ENCODE measurements around the gene OTOGL. TPM values are rescaled to one million over a fixed set of nuclear protein-coding genes. Genes with fewer than 3 reads are reported as not detected.

OTOGL gene
- polyA plus RNA-seq, 1 of the 3 experiments (the other 2 are of a cell fraction): 0.61 TPM

DNA sequence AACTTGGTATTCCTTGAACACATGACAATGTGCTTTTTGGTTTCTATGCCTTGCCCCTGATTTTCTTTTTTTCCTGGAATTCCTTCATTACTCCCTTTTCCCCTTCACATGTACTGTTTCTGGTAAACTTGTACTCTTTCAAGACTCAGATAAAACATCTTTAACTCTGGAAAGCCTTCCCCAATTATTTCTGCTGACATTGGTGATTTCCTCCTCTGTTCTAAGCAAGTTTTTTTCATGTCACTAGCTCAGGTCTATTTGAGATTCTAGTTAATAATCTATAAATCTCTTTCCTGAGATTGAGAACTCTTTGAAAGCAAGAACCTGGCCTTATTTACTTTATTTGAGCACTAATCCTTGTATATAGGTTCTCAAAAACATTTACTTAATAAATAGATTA lies 320.7 kb downstream of the OTOGL start:
- Histone ChIP-seq H2AFZ (ENCODE audit: low read depth) (no peak overlapping the region), H3K79me2 (ENCODE audit: insufficient read depth) (no peaks in the 10 kb centered on the region), H3K4me1 (ENCODE audit: control insufficient read depth in 1 of 2, insufficient read depth in 2 of 2, low read depth in 1 of 2, low read length in 1 of 2) (no peaks in the 10 kb centered on the region), H3K4me2 (no peak overlapping the region), H3K27me3 (ENCODE audit: insufficient read depth) (peaks cover 9% of the 10 kb centered on the region; the same call in 1 of the 2 replicates), H3K4me3 (ENCODE audit: low read depth in 2 of 2, low read length in 1 of 2) (no peak overlapping the region), H3K9me2 (no peaks in the 10 kb centered on the region), H3K9me3 (0 out of 2 replicates have a peak, but pooled peaks cover 4% of the 10 kb centered on the region), H3K9ac (no peak overlapping the region), H3F3A (replicated peaks; ENCODE audit: insufficient read depth) (no peaks in the 10 kb centered on the region), H4K20me1 (ENCODE audit: insufficient read depth) (no peaks in the 10 kb centered on the region), H3K27ac (ENCODE audit: low read depth in 2 of 2, low read length in 1 of 2) (no peak overlapping the region), H3K36me3 (replicated peaks in 1 of 2; ENCODE audit: control insufficient read depth in 1 of 2, insufficient read depth in 2 of 2, low read length in 1 of 2) (no peaks in the 10 kb centered on the region)
- no peak for DNase-seq
- ChIA-PET POLR2A (no interaction called here), CTCF (no interaction called here)
- TF ChIP-seq GATA2 (CRISPR knock-in tag; IDR thresholded peaks at IDR 0.05): no peak
- no peak for TF ChIP-seq SIN3A (IDR thresholded peaks at IDR 0.05; ENCODE audit: borderline replicate concordance, low read depth, low read length)
- TF ChIP-seq, protein P1, sequence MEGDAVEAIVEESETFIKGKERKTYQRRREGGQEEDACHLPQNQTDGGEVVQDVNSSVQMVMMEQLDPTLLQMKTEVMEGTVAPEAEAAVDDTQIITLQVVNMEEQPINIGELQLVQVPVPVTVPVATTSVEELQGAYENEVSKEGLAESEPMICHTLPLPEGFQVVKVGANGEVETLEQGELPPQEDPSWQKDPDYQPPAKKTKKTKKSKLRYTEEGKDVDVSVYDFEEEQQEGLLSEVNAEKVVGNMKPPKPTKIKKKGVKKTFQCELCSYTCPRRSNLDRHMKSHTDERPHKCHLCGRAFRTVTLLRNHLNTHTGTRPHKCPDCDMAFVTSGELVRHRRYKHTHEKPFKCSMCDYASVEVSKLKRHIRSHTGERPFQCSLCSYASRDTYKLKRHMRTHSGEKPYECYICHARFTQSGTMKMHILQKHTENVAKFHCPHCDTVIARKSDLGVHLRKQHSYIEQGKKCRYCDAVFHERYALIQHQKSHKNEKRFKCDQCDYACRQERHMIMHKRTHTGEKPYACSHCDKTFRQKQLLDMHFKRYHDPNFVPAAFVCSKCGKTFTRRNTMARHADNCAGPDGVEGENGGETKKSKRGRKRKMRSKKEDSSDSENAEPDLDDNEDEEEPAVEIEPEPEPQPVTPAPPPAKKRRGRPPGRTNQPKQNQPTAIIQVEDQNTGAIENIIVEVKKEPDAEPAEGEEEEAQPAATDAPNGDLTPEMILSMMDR (IDR thresholded peaks at IDR 0.05): no peak
- no peak for TF ChIP-seq TAF1 (IDR thresholded peaks at IDR 0.05; ENCODE audit: borderline replicate concordance, low read depth, low read length)
- no peak for TF ChIP-seq NFIC (IDR thresholded peaks at IDR 0.05; ENCODE audit: borderline replicate concordance)
- TF ChIP-seq, protein P2, sequence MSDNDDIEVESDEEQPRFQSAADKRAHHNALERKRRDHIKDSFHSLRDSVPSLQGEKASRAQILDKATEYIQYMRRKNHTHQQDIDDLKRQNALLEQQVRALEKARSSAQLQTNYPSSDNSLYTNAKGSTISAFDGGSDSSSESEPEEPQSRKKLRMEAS (IDR thresholded peaks at IDR 0.05; ENCODE audit: low read depth): no peak
- TF ChIP-seq EZH2phosphoT487 (IDR thresholded peaks at IDR 0.05; ENCODE audit: borderline replicate concordance, low read depth): no peak
- no peak for TF ChIP-seq NRF1 (IDR thresholded peaks at IDR 0.05; ENCODE audit: low read depth, low read length)

DNA sequence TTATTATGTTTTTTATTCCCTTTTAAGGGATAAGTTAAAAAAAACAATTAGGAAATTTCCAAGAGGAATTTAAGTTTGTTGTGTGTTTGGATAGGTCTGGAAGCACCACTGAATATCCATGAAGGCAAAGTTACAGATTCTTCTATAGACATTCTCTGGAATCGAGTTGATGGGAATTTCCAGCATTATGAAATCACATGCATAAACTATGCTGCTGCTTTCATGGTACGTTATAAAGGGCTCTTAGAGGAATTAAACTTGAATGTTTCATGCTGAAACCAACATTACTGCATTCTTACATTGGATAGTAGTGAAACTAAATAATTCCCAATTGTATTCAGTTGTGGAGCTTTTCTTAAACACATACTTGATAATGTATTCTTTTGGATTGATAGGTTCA lies 323.2 kb downstream of the OTOGL start:
- peaks cover 9% of the 10 kb centered on the region; the same call in 1 of the 2 replicates for H3K27me3 ChIP-seq (ENCODE audit: insufficient read depth)
- no peak overlapping the region for H3K4me2 ChIP-seq
- H3K27ac ChIP-seq (ENCODE audit: low read depth in 2 of 2, low read length in 1 of 2): no peak overlapping the region
- no peaks in the 10 kb centered on the region for H3F3A ChIP-seq (replicated peaks; ENCODE audit: insufficient read depth)
- no peak for DNase-seq
- 0 out of 2 replicates have a peak, but pooled peaks cover 4% of the 10 kb centered on the region for H3K9me3 ChIP-seq
- H4K20me1 ChIP-seq (ENCODE audit: insufficient read depth): no peaks in the 10 kb centered on the region
- ChIA-PET CTCF (interaction anchor here (2.0 kb wide), 1 partner anchor 9 kb away, joined by 5 read pairs; no protein-coding TSS in a partner anchor), POLR2A (no interaction called here)
- H3K9ac ChIP-seq: no peak overlapping the region
- H3K36me3 ChIP-seq (replicated peaks in 1 of 2; ENCODE audit: control insufficient read depth in 1 of 2, insufficient read depth in 2 of 2, low read length in 1 of 2): no peaks in the 10 kb centered on the region
- H3K9me2 ChIP-seq: no peaks in the 10 kb centered on the region
- no peaks in the 10 kb centered on the region for H3K4me1 ChIP-seq (ENCODE audit: control insufficient read depth in 1 of 2, insufficient read depth in 2 of 2, low read depth in 1 of 2, low read length in 1 of 2)
- no peaks in the 10 kb centered on the region for H3K79me2 ChIP-seq (ENCODE audit: insufficient read depth)
- H3K4me3 ChIP-seq (ENCODE audit: low read depth in 2 of 2, low read length in 1 of 2): no peak overlapping the region
- TF ChIP-seq, protein P2 (IDR thresholded peaks at IDR 0.05; ENCODE audit: low read depth): no peak
- no peak overlapping the region for H2AFZ ChIP-seq (ENCODE audit: low read depth)
- 7% methylated on average over 2 of the region's 2 CpGs for WGBS (ENCODE audit: low lambda C conversion rate)

Small RNAs within 50 kb of the gene (small RNA-seq; reads per million reads assigned to genes)
- gene RN7SKP261: 0 reads per million in 7 experiments
- gene RNU7-106P: 0 to 4.2 (median 0) reads per million in 7 experiments

Other genes with a start within 250 kb of the OTOGL start
- gene PPP1R12A, start 164.4 kb upstream of the OTOGL start, polyA plus RNA-seq (2012; rRNA removed): 26.0 and 39.0 TPM in 2 replicates